ENCODE data around the gene AMOTL1. TPM values are rescaled to one million over a fixed set of nuclear protein-coding genes. Genes with fewer than 3 reads are reported as not detected.

Gene AMOTL1
- total and polyA plus RNA-seq, 2 of the 8 experiments (the other 6 are each of a cell fraction or from before 2014, with no cell fraction given), result 9.0 to 27.6 TPM

DNA sequence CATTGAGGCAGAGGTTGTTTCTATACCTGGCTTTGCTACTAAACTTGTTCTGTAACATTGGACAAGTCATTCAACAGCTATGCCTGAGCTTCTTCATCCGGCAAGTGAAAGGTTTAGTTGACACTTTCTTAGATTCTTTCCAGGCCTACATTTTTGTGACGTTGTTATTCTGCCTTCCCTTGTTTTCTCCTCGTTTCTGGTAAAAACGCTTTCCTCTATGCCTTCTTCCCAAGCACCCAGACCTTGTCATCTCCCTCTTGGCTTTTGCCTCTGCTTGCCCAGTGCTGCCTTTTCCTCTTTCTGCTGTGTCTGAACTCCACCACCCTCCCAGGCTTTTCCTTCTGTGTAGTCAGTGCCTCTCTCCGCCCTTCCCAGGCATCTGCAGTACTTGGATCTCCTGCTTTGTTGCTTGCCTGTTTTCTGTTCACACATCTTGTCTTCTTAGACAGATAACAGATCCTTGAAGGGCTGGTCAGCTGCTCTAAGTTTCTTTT lies 1.4 kb upstream of the AMOTL1 start:
- Histone ChIP-seq H2AFZ (ENCODE audit: low read length) (no peak overlapping the region), H3K36me3 (ENCODE audit: control insufficient read depth in 2 of 4, insufficient read depth in 4 of 4, low read length in 3 of 4) (no peaks in the 10 kb centered on the region), H3K9me3 (ENCODE audit: insufficient read depth in 2 of 2, low read depth in 1 of 2, low read length in 1 of 2) (no peaks in the 10 kb centered on the region), H4K8ac (ENCODE audit: extremely low read depth, insufficient read depth, low read length) (no peak overlapping the region), H4K91ac (replicated peaks; ENCODE audit: insufficient read length, low read length) (no peak overlapping the region), H2BK20ac (ENCODE audit: low read length) (no peak overlapping the region), H2BK15ac (ENCODE audit: low read length) (no peak overlapping the region), H3K79me1 (ENCODE audit: low read depth, low read length) (no peaks in the 10 kb centered on the region; the same call in 1 of the 2 replicates), H3K23me2 (ENCODE audit: low read depth, low read length) (peaks cover 9% of the 10 kb centered on the region), H2BK120ac (replicated peaks; ENCODE audit: low read depth, low read length) (no peak overlapping the region), H3K14ac (ENCODE audit: insufficient read length) (no peak overlapping the region), H2BK12ac (ENCODE audit: low read depth, low read length) (no peak overlapping the region), H3K56ac (replicated peaks; ENCODE audit: insufficient read length, low read depth, low read length) (no peak overlapping the region), H3K27ac (ENCODE audit: low read depth, low read length) (no peak overlapping the region), H3K4me2 (ENCODE audit: insufficient read depth in 1 of 2, low read depth in 2 of 2, low read length in 2 of 2) (no peak overlapping the region; a peak in 1 of 4 replicates), H3K4me1 (replicated peaks in 1 of 4; ENCODE audit: control insufficient read depth in 3 of 4, insufficient read depth in 4 of 4, low read length in 3 of 4) (peaks cover 0 to 24% (median 17%) of the 10 kb centered on the region in 4 experiments), H3K79me2 (ENCODE audit: control insufficient read depth in 1 of 2, insufficient read depth in 2 of 2, low read length in 2 of 2) (peaks cover 0 to 29% of the 10 kb centered on the region in 2 experiments; a peak in 3 of 4 replicates), H3K23ac (ENCODE audit: insufficient read length) (no peak overlapping the region), H2BK5ac (ENCODE audit: low read depth, low read length) (no peak overlapping the region), H3K4ac (replicated peaks; ENCODE audit: insufficient read length, low read depth, low read length) (no peak overlapping the region), H3K18ac (ENCODE audit: extremely low read depth, low read length) (no peak overlapping the region), H3K4me3 (ENCODE audit: extremely low read depth in 1 of 4, insufficient read depth in 2 of 4, low read depth in 3 of 4, low read length in 4 of 4) (no peak overlapping the region), H3K27me3 (replicated peaks in 1 of 4; ENCODE audit: control insufficient read depth in 3 of 4, extremely low read depth in 1 of 4, insufficient read depth in 3 of 4, low read length in 3 of 4) (peaks cover 8 to 51% (median 43%) of the 10 kb centered on the region in 4 experiments), H3K9ac (replicated peaks in 1 of 4; ENCODE audit: extremely low read depth in 1 of 4, low read depth in 3 of 4, low read length in 3 of 4) (no peak overlapping the region), H4K20me1 (replicated peaks in 1 of 2; ENCODE audit: control insufficient read depth in 1 of 2, insufficient read depth in 2 of 2, low read length in 2 of 2) (peaks cover 3 to 4% of the 10 kb centered on the region in 2 experiments), H4K5ac (ENCODE audit: insufficient read length, low read depth, low read length) (no peak overlapping the region), H2AK5ac (ENCODE audit: low read depth, low read length) (no peak overlapping the region)
- no peak for FAIRE-seq
- POLR2A ChIA-PET (ENCODE audit: partially characterized antibody), result interaction anchor here (0.9 to 1.7 kb wide), 3 partner anchors 18 to 111 kb away, joined by 3 to 4 read pairs (median 3); no protein-coding TSS in a partner anchor
- DNase-seq (ENCODE audit: low read depth in 1 of 2, low spot score in 2 of 2), result no peak
- 72% methylated on average over 5 of the region's 5 CpGs; no CpG with 5 or more reads in 1 of the 2 experiments for WGBS, 2 experiments (ENCODE audit: extremely low coverage in 1 of 2, insufficient coverage in 1 of 2, insufficient read length in 1 of 2, insufficient replicate concordance in 2 of 2, low coverage in 1 of 2, low lambda C conversion rate in 2 of 2, missing lambda C conversion rate in 1 of 2)
- CTCF ChIA-PET (ENCODE audit: partially characterized antibody), result interaction anchor here (1.3 to 6.2 kb wide), 5 partner anchors 12 to 143 kb away, joined by 5 to 44 read pairs (median 7); no protein-coding TSS in a partner anchor
- TF ChIP-seq, protein P1, sequence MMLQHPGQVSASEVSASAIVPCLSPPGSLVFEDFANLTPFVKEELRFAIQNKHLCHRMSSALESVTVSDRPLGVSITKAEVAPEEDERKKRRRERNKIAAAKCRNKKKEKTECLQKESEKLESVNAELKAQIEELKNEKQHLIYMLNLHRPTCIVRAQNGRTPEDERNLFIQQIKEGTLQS (IDR thresholded peaks at IDR 0.05; ENCODE audit: insufficient read depth, low read depth, low read length), result no peak
- no peak for TF ChIP-seq RBBP5 (IDR thresholded peaks at IDR 0.05; ENCODE audit: borderline replicate concordance, low read depth, low read length)
- TF ChIP-seq BACH1 (IDR thresholded peaks at IDR 0.05; ENCODE audit: low read length), result no peak
- no peak for TF ChIP-seq SRF (IDR thresholded peaks at IDR 0.05; ENCODE audit: low read depth, low read length)
